Esophagus squamous epithelium (tissue), 5 donors: Measurements from ENCODE around the gene DCST2. TPM values are rescaled to one million over a fixed set of nuclear protein-coding genes. Genes with fewer than 3 reads are reported as not detected.
A peak's percentile ranks its signal among the peaks of the same experiment; 100 is the strongest.

Experiments used
- DNase-seq: peaks from one replicate; lab custom pipeline; 2025; lab: John Stamatoyannopoulos, UW
- H3K27ac ChIP-seq, 4 donors: fragments of 200-600 bp; sonication (generic); one replicate each; pipeline ENCODE4 v1.5.1; 2016 to 2019; ENCODE audit warnings: mild to moderate bottlenecking in 1 of 4
- H3K27me3 ChIP-seq, 4 donors: fragments of 200-600 bp; sonication (generic); 1 replicate in 3 of 4; 2 replicates in 1 of 4; pipeline versions ENCODE4 v1.5.1 to v1.6.0; 2017 to 2021; ENCODE audit warnings: antibody characterized with exemption in 1 of 4
- H3K36me3 ChIP-seq, 3 donors: fragments of 200-600 bp; sonication (generic); one replicate each; pipeline ENCODE4 v1.5.1; 2016 to 2019
- H3K4me1 ChIP-seq, 3 donors: fragments of 200-600 bp; sonication (generic); one replicate each; pipeline ENCODE4 v1.5.1; 2017 to 2019
- H3K4me3 ChIP-seq, 4 donors: fragments of 200-600 bp; sonication (generic); 1 replicate in 3 of 4; 2 replicates in 1 of 4; pipeline ENCODE4 v1.5.1; 2016 to 2019; ENCODE audit warnings: mild to moderate bottlenecking in 2 of 4, moderate library complexity in 1 of 4
- H3K9me3 ChIP-seq, 3 donors: fragments of 200-600 bp; sonication (generic); one replicate each; pipeline ENCODE4 v1.5.1; 2016 to 2019
- POLR2A ChIP-seq, 4 donors: fragments of 450-650 bp; IDR thresholded peaks; one replicate each; pipeline ENCODE4 v1.6.1; 2017; ENCODE audit warnings: antibody characterized with exemption in 4 of 4, mild to moderate bottlenecking in 4 of 4, moderate library complexity in 3 of 4
- WGBS, 2 donors: methylation state at CpG; one replicate each; pipeline ENCODE4 v1.1.5; 2018; 5-methylcytosine and 5-hydroxymethylcytosine counted together
- intact Hi-C: fragments of 100-400 bp; cut with DNase I; formaldehyde crosslinking; loops from one replicate; pipeline ENCODE4 v1.15.0; 2022
- total RNA-seq, 4 donors: library from RNA; depleted of rRNA; stranded (reverse); fragments of >200 nt; gene quantifications; one replicate each; pipeline ENCODE4 v1.1.0, GENCODE V29; 2016
- TF ChIP-seq, protein P1 (sequence below), 6 experiments: fragments of 450-650 bp in 4 of 6; fragments of 200-600 bp in 2 of 6; sonication (generic) in 2 of 6; IDR thresholded peaks; one replicate each; pipeline ENCODE4 v1.5.1; 2016 to 2019; ENCODE audit warnings: antibody characterized with exemption in 6 of 6, mild to moderate bottlenecking in 4 of 6, moderate library complexity in 4 of 6
- donor health status: DM: yes; HTN: yes; CAD: no.

Gene DCST2
- total RNA-seq, 4 donors from 2014 or later: 0.11 to 8.2 (median 0.18) TPM

DNA sequence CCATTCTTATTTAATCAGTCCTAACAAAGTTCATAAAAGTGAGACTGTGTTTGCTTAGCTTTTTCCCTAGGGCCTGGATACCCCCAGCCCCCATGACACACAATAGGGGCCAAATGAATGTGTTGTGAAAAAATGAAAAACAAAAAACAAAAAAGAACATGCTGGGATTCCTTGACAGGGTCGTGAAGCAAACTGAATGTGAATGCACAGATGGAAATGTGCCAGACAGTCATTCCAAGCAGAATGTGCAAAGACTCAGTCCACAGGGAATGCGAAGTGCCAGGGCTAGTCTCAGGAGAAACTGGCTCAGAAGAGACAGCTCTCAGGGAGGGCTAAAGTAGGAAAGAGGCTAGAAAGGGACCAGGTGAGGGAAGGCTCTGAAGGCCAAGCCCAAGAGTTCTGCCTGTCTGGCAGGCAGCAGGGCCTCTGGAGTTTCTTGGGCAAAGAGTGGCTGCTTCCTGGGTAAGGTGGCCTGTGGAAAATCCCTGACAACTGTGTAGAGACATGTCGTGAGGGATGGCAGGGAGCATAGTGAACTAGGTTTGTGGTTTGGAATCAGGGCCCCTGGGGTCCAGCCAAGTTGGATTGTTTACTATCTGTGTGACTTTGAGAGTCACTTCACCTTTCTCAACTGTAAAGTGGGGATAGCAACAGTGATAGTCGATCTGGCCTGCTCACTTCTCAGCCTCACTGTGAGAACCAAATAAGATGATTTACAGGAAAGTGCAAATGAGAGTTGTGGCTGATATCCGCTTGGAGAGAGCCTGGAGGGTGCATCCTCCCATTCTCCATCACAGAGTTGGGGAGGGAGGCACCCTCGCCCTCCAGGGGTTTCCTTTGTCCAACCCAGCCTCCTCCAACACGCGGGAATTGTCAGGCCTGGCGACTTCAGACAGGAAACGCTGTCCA is 16.3 kb upstream of the DCST2 start:
- H3K4me3 ChIP-seq: peak overlapping the region; percentile 65 to 93 (median 88)
- H3K27me3 ChIP-seq: no peaks in the 10 kb centered on the region
- H3K4me1 ChIP-seq: peaks cover 26 to 76% (median 40%) of the 10 kb centered on the region in 3 donors
- no peaks in the 10 kb centered on the region for H3K9me3 ChIP-seq
- no peak for TF ChIP-seq POLR2A (IDR thresholded peaks at IDR 0.05)
- TF ChIP-seq, protein P1, sequence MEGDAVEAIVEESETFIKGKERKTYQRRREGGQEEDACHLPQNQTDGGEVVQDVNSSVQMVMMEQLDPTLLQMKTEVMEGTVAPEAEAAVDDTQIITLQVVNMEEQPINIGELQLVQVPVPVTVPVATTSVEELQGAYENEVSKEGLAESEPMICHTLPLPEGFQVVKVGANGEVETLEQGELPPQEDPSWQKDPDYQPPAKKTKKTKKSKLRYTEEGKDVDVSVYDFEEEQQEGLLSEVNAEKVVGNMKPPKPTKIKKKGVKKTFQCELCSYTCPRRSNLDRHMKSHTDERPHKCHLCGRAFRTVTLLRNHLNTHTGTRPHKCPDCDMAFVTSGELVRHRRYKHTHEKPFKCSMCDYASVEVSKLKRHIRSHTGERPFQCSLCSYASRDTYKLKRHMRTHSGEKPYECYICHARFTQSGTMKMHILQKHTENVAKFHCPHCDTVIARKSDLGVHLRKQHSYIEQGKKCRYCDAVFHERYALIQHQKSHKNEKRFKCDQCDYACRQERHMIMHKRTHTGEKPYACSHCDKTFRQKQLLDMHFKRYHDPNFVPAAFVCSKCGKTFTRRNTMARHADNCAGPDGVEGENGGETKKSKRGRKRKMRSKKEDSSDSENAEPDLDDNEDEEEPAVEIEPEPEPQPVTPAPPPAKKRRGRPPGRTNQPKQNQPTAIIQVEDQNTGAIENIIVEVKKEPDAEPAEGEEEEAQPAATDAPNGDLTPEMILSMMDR (IDR thresholded peaks at IDR 0.05): no peak
- H3K36me3 ChIP-seq: peaks cover 0 to 22% (median 14%) of the 10 kb centered on the region in 3 donors
- peak overlapping the region; percentile 94 to 98 (median 98) for H3K27ac ChIP-seq
- no peak for DNase-seq
- intact Hi-C loops: no loop called here
- 7 to 16% methylated on average over 4 to 10 of the region's 10 CpGs for WGBS, 2 donors

DNA sequence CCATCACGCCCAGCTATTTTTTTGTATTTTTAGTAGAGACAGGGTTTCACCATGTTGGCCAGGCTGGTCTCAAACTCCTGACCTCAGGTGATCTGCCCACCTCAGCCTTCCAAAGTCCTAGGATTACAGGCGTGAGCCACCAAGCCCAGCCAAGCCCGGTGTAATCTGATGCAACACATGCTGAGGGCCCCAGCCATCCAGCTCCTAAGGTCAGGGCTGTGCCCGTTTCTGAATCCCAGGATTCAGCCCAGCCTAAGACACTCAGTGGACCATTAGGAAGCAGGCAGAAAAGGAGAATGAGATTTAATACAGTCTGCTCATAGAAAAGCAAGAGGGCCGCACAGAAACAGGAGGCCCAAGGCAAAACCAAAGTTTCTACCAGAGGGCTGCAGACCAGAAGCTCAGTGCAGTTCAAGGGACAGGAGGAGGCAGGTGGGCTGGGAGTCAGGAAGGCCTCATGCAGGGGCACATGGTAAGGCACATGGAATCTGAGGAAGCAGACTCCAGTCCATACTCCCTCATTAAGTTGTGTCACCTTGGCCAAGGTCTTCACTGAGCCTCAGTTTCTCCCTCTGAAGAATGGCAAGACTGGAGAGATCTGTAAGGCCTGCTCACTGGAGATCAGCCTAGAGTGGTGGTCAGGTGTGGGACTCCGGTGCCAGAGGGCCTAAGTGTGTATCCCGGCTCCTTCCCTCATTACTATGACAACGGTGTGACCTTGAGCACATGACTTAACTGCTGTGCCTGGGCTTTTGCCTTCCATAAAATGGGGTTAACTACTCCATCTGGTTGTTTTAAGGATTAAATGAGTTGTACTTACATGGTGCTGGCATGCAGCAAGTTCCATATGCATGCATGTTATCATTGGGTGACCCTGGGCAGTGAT is 15.1 kb upstream of the DCST2 start:
- TF ChIP-seq, protein P1 (IDR thresholded peaks at IDR 0.05): no peak
- no peak for TF ChIP-seq POLR2A (IDR thresholded peaks at IDR 0.05)
- Histone ChIP-seq H3K27me3 (no peaks in the 10 kb centered on the region), H3K36me3 (peaks cover 0 to 10% (median 2%) of the 10 kb centered on the region in 3 donors), H3K4me1 (peaks cover 26 to 79% (median 41%) of the 10 kb centered on the region in 3 donors), H3K4me3 (no peak overlapping the region), H3K27ac (peak overlapping the region in 2 of 4 donors; percentile 98), H3K9me3 (no peaks in the 10 kb centered on the region)
- 78 to 85% methylated on average over 4 to 7 of the region's 8 CpGs for WGBS, 2 donors
- intact Hi-C loops: no loop called here
- no peak for DNase-seq

DNA sequence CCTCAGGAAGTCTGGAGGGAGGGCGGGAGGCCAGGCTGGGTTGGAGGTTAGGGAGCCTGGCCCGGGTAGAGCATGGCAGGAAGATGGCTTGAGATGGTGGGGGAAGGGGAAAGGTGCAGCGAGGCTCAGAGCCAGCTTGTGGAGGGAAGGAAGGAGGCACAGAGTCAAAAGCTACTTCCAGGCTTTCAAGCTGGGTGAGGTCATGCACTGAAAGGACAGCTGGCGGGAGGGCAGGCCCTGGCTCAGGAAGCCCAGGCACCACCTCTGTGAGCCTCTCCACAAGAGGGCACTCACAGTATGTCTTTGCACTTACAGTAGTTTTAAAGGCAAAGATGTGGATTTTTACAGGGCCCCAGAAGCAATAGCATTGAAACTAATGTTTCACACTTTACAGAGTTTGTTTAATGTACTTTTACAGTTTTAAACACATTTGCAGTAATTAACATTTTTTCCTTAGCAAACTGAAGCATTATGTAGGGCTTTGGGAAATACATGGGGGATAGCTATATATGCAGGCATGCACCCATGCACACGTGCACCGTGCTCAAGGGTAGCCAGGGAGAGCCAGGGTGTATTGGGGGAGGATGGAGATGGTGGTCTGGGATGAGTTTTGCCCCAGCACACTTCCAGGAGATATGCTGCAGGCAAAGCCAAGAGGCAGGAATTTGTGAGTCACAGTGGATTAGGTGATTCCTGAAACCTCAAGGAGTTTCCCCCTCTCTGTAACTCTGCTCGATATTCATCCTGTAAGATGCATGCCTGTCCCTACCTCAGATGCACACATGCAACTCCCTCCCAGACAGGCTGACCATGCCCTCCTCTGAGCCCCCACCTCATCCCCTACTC is 11.5 kb upstream of the DCST2 start:
- no peak for DNase-seq
- Histone ChIP-seq H3K9me3 (no peaks in the 10 kb centered on the region), H3K4me1 (peaks cover 9 to 55% (median 21%) of the 10 kb centered on the region in 3 donors), H3K4me3 (no peak overlapping the region), H3K27me3 (no peaks in the 10 kb centered on the region), H3K27ac (peak overlapping the region; percentile 29 to 73 (median 50)), H3K36me3 (no peaks in the 10 kb centered on the region)
- intact Hi-C loops: no loop called here
- TF ChIP-seq POLR2A (IDR thresholded peaks at IDR 0.05): no peak
- TF ChIP-seq, protein P1 (IDR thresholded peaks at IDR 0.05): peak; percentile 28 to 86 (median 76)
- WGBS, 2 donors: 41 to 43% methylated on average over 7 of the region's 7 CpGs

DNA sequence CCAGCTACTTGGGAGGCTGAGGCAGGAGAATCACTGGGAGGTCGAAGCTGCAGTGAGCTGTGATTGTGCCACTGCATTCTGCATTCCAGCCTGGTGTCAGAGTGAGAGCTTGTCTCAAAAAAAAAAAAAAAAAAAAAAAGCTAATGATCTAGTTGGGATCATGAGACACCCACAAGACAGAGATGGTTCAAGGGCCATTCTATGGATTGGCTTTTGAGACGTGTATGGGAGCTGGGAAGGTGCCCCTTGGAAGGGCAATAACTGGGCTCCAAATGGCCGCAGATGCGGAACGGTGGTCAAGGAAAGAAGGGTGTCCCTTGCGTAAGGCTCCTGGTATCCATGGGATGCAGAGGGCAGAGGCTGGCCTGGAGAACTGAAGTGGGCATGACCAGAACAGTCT is 10.8 kb upstream of the DCST2 start:
- Histone ChIP-seq H3K4me1 (peaks cover 3 to 55% (median 18%) of the 10 kb centered on the region in 3 donors), H3K27me3 (no peaks in the 10 kb centered on the region), H3K36me3 (no peaks in the 10 kb centered on the region), H3K27ac (peak overlapping the region; percentile 29 to 73 (median 50)), H3K9me3 (no peaks in the 10 kb centered on the region), H3K4me3 (no peak overlapping the region)
- TF ChIP-seq POLR2A (IDR thresholded peaks at IDR 0.05): no peak
- TF ChIP-seq, protein P1 (IDR thresholded peaks at IDR 0.05): no peak
- WGBS, 2 donors: 79 to 81% methylated on average over 5 to 6 of the region's 6 CpGs
- DNase-seq: no peak
- intact Hi-C loops: no loop called here
